Stomach (tissue), 4 donors: ENCODE results near the gene ATXN7L1.

Experiments
- CTCF ChIP-seq, 7 experiments: fragments of 450-650 bp in 4 of 7; fragments of 200-600 bp in 3 of 7; sonication (generic) in 3 of 7; IDR thresholded peaks; one replicate each; pipeline ENCODE4 v1.5.1; 2016 to 2019; ENCODE audit warnings: antibody characterized with exemption in 7 of 7, control low read depth in 2 of 7, mild to moderate bottlenecking in 1 of 7
- POLR2AphosphoS5 ChIP-seq, 3 donors: sonication (generic); formaldehyde crosslinking; IDR thresholded peaks; one replicate each; pipeline ENCODE4 v1.6.1; 2016; ENCODE audit warnings: antibody characterized with exemption in 3 of 3

GRCh38 chr7:105807448-105807762 is 69.0 kb downstream of the ATXN7L1 start:
- TF ChIP-seq CTCF (IDR thresholded peaks at IDR 0.05) (no peak), POLR2AphosphoS5 (IDR thresholded peaks at IDR 0.05) (no peak)
